ENCODE data around the gene TDRD3.

GRCh38 chr13:60583911-60584753 lies 187.1 kb downstream of the TDRD3 start:
- TF ChIP-seq, protein P1, sequence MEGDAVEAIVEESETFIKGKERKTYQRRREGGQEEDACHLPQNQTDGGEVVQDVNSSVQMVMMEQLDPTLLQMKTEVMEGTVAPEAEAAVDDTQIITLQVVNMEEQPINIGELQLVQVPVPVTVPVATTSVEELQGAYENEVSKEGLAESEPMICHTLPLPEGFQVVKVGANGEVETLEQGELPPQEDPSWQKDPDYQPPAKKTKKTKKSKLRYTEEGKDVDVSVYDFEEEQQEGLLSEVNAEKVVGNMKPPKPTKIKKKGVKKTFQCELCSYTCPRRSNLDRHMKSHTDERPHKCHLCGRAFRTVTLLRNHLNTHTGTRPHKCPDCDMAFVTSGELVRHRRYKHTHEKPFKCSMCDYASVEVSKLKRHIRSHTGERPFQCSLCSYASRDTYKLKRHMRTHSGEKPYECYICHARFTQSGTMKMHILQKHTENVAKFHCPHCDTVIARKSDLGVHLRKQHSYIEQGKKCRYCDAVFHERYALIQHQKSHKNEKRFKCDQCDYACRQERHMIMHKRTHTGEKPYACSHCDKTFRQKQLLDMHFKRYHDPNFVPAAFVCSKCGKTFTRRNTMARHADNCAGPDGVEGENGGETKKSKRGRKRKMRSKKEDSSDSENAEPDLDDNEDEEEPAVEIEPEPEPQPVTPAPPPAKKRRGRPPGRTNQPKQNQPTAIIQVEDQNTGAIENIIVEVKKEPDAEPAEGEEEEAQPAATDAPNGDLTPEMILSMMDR (conservative IDR thresholded peaks at IDR 0.05 in 1 of 2, IDR thresholded peaks at IDR 0.05 in 1 of 2; ENCODE audit: extremely low read depth in 1 of 2, insufficient read depth in 1 of 2, low read depth in 1 of 2, low read length in 2 of 2): no peak
- TF ChIP-seq EZH2 (IDR thresholded peaks at IDR 0.05; ENCODE audit: borderline replicate concordance, low read length): no peak

Measured in mammary epithelial cell (primary cell).